ENCODE data around the gene ACSF3.
"Not testable (repeated sequence)": the region's sequence is repeated elsewhere in the genome, so short reads cannot be mapped to it uniquely, and the experiment has no call there.

The ACSF3 gene

GRCh38 chr16:89085755-89086154, 7.9 kb upstream of the ACSF3 start:
- intact Hi-C loops (cut with DNase I), result no loop called here
- DNase-seq, result no peak

- no peak for DNase-seq
- intact Hi-C loops (cut with DNase I), result no loop called here
Measured at GRCh38 chr16:89087922-89088497, 5.6 kb upstream of the ACSF3 start.

DNA sequence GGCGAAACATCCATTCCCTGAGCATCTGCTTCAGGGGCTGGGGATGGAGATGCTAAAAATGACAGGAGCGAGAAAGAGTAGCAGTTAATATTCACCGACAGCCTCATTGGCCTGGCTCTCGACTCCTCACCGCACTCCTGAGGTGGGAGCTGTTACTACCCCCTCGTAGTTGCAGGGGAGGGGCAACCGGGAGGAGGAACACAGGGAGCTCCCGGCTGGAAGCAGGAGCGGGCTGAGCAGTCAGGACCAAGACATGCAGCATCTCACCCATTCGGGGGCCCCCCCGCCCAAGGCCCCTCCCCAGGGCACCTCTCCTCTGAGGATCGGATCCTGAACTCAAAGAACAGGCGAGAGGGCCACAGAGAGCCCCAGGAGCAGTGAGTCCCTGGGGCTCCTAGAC, 4.5 kb upstream of the ACSF3 start:
- intact Hi-C loops (cut with DNase I), result no loop called here

GRCh38 chr16:89090182-89090630, 3.4 kb upstream of the ACSF3 start:
- no peak for DNase-seq
- intact Hi-C loops (cut with DNase I), result no loop called here

More for the DNA sequence above, 4.5 kb upstream of the ACSF3 start:
- DNase-seq, result peak in 3 of 42 donors; percentile 15 to 29 (median 27)

DNA sequence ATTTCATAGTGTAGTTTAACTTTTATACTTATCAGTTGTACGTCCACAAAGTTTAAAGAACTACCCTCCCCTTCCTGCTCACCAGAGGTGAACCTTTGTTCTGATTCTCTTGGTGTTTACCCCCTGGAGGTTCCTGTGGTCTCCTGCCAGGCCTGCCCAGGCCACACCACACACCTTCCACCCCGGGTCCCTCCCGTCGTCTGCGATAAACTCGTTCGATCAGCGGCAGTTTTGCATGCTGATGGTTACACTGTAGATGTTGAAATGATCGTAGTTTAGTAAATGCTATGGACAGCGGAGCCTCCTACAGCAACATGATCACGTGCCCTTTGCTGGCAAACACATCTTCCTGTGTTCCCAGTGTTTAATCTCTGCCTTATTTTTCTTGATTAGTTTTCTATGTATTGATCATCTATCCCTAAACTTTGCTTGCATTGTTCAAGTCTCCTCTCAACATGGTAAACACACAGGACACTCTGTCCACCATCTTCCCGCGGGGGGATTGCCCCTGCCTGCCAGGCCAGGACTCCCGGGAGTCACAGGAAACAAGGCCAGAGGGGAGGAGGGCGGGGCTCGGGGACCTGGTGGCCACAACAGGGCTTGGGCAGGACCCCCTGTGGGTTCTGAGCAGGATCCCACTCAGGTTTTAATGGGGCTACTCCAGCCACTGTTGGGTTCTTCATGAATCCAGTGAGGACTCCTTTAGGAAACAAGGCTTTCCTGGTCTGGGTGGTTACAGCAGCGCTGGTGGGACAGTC, 2.8 kb upstream of the ACSF3 start:
- no peak for DNase-seq
- intact Hi-C loops (cut with DNase I), result no loop called here

DNA sequence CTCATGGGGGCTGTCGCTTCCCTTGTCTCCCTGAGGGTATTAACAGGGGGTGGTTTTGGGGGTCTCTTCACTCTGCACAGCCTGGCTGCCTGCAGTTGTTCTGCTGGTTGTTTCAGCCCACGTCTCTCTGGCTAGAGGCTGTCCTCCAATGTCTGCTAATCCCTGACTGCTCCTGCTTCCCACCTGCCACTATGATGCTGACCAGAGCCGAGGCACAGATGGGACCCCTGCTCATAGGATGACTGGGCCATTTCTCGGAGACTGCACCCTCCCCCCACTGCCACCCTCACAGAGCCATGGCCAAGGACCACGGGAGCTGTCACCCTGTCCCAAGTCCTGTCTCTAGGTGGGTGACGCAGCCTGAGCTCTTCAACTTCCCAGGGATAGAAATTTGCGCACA, 1.6 kb upstream of the ACSF3 start:
- intact Hi-C loops (cut with DNase I), result no loop called here
- no peak for DNase-seq

GRCh38 chr16:89093252-89093601, 425 bp upstream of the ACSF3 start:
- intact Hi-C loops (cut with DNase I), result not testable (repeated sequence)

DNA sequence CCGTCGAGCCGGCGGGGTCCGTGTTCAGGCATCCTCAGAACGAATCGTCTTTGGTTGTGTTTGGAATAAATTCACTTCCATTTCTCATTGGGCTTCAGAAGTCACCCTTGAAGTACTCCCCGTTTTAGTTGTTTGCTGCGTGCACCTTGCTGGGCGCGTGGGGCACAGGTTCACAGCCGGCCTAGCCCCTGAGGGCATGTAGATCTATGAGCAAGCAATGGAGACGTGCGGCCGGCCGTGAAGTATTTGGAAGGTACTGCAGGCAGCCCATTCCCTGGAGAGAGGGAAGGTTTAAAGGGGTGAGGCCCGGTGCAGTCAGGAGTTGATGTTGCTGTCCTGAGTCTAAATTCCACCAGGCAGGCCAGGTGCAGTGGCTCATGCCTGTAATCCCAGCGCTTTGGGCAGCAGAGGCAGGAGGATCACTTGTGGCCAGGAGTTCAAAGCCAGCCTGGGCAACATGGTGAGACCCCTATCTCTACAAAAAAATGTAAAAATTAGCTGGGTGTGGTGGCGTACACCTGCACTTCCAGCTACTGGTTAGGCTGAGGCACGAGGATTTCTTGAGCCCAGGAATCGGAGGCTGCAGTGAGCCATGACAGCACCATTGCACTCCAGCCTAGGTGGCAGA, 714 bp downstream of the ACSF3 start:
- intact Hi-C loops (cut with DNase I), result no loop called here
- peak in 1 of 42 donors; percentile 6 for DNase-seq

More at GRCh38 chr16:89093252-89093601, 425 bp upstream of the ACSF3 start:
- DNase-seq, result not testable (repeated sequence)

DNA sequence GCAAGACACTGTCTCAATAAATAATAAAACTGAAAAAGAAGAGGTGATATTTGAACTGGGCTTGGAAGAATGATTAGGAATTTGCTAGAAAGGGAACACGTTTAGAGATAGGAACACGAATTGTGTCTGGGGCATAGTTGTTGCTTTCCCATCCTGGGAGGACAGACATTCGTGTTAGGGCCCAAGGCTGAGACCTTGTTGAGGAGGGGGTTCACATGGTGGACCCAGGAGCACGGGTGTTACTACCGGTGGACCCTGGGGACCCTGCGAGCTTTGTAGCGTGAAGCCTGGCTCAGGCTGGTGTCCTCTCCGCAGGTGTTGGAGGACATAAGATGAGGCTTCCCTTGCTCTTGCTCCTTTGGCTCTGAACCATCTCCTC, 1.2 kb downstream of the ACSF3 start:
- intact Hi-C loops (cut with DNase I), result no loop called here
- no peak for DNase-seq

GRCh38 chr16:89095491-89095951, 1.9 kb downstream of the ACSF3 start:
- DNase-seq, result no peak
- intact Hi-C loops (cut with DNase I), result no loop called here

DNA sequence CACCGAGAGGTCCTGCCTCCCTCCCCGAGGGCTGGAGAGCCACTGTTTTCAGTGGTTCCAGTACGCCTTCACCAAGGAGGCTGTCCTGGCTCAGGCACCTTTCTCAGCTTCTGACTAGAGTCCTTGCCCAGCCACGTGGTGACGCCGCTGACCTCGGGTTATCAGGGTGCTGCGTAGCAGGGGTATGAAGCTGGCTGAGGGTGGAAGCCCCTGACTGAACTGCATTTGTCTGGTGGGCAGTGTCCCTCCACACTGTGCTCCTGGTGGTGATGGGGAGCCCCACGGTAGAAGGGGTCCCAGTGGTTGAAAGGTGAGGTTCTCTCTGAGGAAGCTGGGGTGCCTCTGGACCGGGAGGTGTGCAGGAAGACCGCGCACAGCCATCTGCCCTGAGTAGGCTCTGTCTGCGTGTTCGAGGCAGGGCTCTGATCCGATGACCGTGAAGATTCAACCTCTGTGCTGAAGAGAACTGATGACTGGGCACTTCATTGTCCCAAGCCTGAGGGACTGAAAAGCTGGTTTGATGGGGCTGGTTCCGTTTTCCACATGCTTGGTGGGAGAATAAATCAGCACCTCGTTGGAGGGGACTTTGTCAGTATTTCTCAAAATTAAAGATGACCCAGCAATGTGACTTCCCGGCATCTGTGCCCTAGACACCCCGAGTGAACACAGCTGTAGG, 2.5 kb downstream of the ACSF3 start:
- DNase-seq, result no peak
- intact Hi-C loops (cut with DNase I), result no loop called here

- intact Hi-C loops (cut with DNase I), result no loop called here
- no peak for DNase-seq
Measured at GRCh38 chr16:89096768-89097391, 3.2 kb downstream of the ACSF3 start.

DNA sequence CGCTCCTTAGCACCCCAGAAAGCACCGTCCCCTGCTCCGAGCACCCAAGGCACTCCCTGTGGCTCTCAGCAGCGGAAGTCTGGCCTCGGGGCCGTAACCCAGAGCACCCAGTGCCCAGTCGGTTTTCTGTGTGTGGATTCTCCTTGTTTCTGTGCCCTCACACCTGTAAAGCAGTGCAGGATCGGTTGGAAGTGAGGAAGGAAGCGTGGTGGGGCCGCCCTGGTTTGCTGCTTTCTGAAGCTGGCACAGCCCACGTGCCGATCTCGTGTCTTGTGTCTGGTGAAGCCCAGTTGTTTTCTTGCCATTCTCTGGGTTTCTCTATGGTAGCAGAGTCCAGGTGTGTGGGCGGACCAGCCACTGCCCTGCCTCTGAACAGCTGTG, 3.7 kb downstream of the ACSF3 start:
- no peak for DNase-seq
- intact Hi-C loops (cut with DNase I), result no loop called here

DNA sequence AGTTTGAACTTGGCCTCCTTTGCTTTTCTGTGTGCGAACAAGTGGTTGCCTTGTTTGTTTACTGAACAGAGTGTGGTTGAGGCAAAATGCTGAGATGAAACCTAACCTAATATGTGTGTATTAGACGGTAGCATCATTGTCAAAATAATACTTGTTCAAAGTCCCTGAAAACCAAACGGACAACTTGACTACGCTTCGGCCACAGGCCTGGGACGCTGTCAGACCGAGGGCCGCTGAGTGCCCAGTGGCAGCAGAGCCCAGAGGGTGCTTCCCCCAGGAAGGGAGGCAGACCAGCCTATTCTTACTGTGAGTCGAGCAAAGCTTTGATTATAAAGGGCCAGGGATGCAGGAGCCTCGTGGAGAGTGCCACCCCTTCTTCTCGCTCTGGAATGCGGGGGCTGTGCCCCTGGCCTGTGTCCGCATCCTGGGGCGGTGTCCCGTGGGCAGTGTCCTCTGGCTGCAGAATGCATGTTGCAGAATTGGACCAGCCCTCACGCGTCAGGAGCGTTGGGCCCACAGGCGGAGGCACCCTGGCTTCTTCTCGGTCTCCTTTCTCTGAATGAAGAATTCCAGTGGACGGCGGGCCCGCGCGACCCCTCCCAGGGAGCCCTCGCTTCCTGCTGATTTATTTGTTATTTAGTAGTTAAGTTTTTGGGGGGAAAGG, 5.2 kb downstream of the ACSF3 start:
- intact Hi-C loops (cut with DNase I), result no loop called here
- no peak for DNase-seq

DNA sequence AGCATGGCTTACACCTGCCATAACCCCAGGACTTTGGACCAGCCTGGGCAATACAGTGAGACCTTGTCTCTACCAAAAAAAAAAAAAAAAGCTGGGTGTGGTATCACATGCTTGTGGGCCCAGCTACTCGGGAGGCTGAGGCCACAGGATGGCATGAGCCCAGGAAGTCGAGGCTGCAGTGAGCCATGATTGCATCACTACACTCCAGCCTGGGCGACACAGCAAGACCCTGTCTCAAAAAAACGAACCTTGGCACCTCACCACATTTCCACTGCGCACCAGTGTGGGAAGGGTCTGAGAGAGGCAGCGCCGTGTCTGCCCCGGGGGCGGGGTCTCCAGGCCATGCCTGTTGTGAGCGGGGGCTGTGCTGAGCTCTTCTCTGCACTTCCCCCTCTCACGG, 6.3 kb downstream of the ACSF3 start:
- intact Hi-C loops (cut with DNase I), result no loop called here
- DNase-seq, result no peak

GRCh38 chr16:89100601-89101302, 7.1 kb downstream of the ACSF3 start:
- DNase-seq, result no peak
- intact Hi-C loops (cut with DNase I), result no loop called here

DNA sequence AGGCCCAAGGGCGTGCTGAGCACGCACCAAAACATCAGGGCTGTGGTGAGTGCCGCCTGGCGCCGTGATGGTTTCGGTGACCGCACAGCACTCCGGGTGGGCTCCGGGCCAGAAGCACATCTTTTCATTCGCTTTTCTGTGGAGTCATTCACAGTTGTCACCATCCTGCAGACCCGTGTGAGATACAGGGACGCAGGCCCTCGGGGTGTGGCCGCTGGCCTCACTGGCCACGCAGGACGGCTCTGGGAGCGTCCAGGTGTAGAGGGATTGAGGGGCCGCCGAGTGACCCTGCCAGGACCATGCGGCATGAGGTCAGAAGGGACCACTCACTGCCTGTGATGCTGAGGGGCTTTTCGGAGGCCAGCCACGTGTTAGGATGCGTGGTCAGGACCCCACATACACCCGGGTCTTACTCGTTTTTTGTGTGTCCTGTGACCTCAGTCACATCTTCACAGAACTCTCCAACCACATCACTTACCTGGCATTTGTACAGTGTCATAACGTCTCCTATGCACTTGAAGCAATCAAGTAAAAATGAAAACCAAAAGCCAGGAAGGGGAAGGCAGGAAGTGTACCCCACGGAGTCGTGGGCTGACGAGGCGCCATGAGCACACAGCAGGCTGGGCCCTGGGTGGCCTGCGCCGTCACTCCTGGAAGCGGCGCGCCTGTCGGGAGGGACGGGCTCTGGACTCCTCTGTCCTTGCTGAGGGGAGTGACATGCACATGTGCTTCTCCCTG, 7.8 kb downstream of the ACSF3 start:
- intact Hi-C loops (cut with DNase I), result no loop called here
- DNase-seq, result no peak

- intact Hi-C loops (cut with DNase I), result no loop called here
- DNase-seq, result no peak
Measured at GRCh38 chr16:89102041-89102471, 8.4 kb downstream of the ACSF3 start.

All from head of caudate nucleus (tissue), 42 donors.